ENCODE results near the gene AGPAT3.

AGPAT3 gene

DNA sequence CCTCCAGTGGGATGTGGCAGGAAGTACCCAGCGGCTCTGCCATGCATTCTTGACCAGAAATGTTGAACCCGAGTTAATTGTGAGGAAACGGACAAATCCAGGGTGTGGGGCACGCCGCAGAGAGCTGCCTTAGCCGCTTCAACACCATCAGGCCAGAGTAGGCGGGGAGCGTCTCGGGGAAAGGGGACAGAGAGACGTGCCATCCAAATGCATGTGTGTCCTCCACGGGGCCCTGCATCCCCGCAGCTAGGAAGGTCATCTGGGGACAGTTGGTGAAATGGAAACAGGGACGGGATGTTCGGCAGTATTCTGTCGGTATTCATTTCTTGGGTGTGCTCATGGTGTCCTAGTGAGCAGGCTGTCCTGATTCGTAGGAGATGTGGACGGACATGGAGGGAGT is 88.0 kb downstream of the AGPAT3 start:
- Histone ChIP-seq H3K36me3 (ENCODE audit: control insufficient read depth, insufficient read depth, low read length) (no peaks in the 10 kb centered on the region), H3K27me3 (ENCODE audit: control insufficient read depth, insufficient read depth, low read length) (no peaks in the 10 kb centered on the region), H3K4me3 (ENCODE audit: low read depth, low read length) (no peak overlapping the region), H3K9ac (ENCODE audit: low read depth, low read length) (no peak overlapping the region), H3K4me1 (ENCODE audit: control insufficient read depth, insufficient read depth, low read length) (no peaks in the 10 kb centered on the region), H3K9me3 (ENCODE audit: control insufficient read depth, insufficient read depth, low read length) (no peaks in the 10 kb centered on the region)

DNA sequence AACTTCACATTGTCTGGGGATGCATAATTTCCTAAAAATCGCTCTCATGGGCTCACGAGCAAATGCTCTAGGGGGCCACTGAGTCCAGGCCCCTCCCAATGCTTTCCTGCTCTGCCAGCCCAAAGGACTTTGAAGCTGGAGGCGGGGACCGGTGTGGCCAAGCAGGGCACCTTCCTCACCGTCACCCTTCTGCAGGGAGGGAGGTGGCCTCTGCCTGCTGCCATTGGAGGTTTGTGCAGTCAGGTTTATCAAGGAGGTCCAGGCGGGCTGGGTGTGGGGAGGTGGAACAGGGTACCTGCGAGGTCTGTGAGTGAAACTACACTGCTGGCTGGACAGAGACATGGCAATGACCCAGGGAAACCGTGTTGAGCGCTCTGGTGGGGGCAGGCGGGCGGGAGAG is 89.0 kb downstream of the AGPAT3 start:
- Histone ChIP-seq H3K9ac (ENCODE audit: low read depth, low read length) (no peak overlapping the region), H3K27me3 (ENCODE audit: control insufficient read depth, insufficient read depth, low read length) (no peaks in the 10 kb centered on the region)

GRCh38 chr21:43954896-43955295 is 89.9 kb downstream of the AGPAT3 start:
- Histone ChIP-seq H3K9me3 (ENCODE audit: control insufficient read depth, insufficient read depth, low read length) (no peaks in the 10 kb centered on the region), H3K36me3 (ENCODE audit: control insufficient read depth, insufficient read depth, low read length) (no peaks in the 10 kb centered on the region), H3K4me1 (ENCODE audit: control insufficient read depth, insufficient read depth, low read length) (no peaks in the 10 kb centered on the region), H3K9ac (ENCODE audit: low read depth, low read length) (no peak overlapping the region), H3K4me3 (ENCODE audit: low read depth, low read length) (no peak overlapping the region), H3K27me3 (ENCODE audit: control insufficient read depth, insufficient read depth, low read length) (no peaks in the 10 kb centered on the region)

More for the DNA sequence above, 89.0 kb downstream of the AGPAT3 start:
- H3K9me3 ChIP-seq (ENCODE audit: control insufficient read depth, insufficient read depth, low read length): no peaks in the 10 kb centered on the region
- H3K36me3 ChIP-seq (ENCODE audit: control insufficient read depth, insufficient read depth, low read length): no peaks in the 10 kb centered on the region
- H3K4me3 ChIP-seq (ENCODE audit: low read depth, low read length): no peak overlapping the region
- no peaks in the 10 kb centered on the region for H3K4me1 ChIP-seq (ENCODE audit: control insufficient read depth, insufficient read depth, low read length)

DNA sequence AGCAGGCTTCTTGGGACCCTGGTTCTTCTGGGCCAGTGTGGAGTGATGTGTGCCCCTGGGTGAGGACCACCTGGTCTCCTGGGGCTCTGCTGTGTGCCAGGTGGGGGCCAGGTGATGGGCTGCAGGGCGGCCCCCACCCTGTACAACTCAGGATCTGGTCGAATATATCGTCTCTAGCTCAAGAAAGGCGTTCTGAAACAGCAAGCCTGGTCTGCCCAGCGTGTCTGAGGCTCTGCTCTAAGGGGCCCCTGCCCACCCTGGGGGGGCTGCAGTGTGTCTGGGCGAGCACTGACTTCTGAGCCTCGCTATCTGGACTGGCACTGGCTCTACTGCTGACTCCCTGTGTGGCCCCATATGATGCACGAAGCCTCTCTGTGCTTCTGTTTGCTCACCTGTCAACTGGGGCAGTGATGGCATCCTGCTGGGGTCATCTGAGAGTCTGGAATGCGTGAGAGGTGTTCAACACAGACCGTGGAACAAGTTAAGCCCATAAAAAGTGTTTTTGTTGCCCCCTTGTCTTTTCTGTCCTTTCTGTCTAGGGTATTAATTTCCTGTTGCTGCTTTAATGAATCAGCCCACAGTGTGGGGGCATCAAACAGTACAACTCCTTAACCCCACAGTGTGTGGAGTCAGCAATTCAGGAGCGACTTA is 91.1 kb downstream of the AGPAT3 start:
- Histone ChIP-seq H3K36me3 (ENCODE audit: control insufficient read depth, insufficient read depth, low read length) (no peaks in the 10 kb centered on the region), H3K27me3 (ENCODE audit: control insufficient read depth, insufficient read depth, low read length) (no peaks in the 10 kb centered on the region), H3K4me1 (ENCODE audit: control insufficient read depth, insufficient read depth, low read length) (no peaks in the 10 kb centered on the region), H3K9me3 (ENCODE audit: control insufficient read depth, insufficient read depth, low read length) (no peaks in the 10 kb centered on the region), H3K4me3 (ENCODE audit: low read depth, low read length) (no peak overlapping the region), H3K9ac (ENCODE audit: low read depth, low read length) (no peak overlapping the region)

DNA sequence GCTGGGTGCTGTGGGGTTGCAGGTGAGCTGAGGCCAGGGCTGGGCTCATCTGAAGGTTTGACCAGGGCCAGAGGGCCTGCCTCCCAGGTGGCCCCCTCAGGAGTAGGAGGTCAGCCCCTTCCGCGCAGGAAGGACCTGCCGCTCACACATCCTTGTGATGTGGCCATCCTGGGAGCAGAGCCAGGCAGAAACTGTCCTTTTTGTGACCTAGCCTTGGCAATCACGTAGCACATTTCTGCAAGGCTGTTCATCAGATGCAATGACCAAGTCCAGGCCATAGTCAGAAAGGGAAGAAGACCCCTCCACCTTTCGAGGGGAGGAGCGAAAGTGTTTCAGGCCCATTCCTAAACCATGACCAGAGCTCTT is 91.6 kb downstream of the AGPAT3 start:
- Histone ChIP-seq H3K9me3 (ENCODE audit: control insufficient read depth, insufficient read depth, low read length) (no peaks in the 10 kb centered on the region), H3K9ac (ENCODE audit: low read depth, low read length) (no peak overlapping the region), H3K4me3 (ENCODE audit: low read depth, low read length) (no peak overlapping the region), H3K36me3 (ENCODE audit: control insufficient read depth, insufficient read depth, low read length) (no peaks in the 10 kb centered on the region), H3K27me3 (ENCODE audit: control insufficient read depth, insufficient read depth, low read length) (no peaks in the 10 kb centered on the region), H3K4me1 (ENCODE audit: control insufficient read depth, insufficient read depth, low read length) (no peaks in the 10 kb centered on the region)

GRCh38 chr21:43957128-43957571 is 92.1 kb downstream of the AGPAT3 start:
- no peaks in the 10 kb centered on the region for H3K4me1 ChIP-seq (ENCODE audit: control insufficient read depth, insufficient read depth, low read length)
- H3K27me3 ChIP-seq (ENCODE audit: control insufficient read depth, insufficient read depth, low read length): no peaks in the 10 kb centered on the region
- no peaks in the 10 kb centered on the region for H3K9me3 ChIP-seq (ENCODE audit: control insufficient read depth, insufficient read depth, low read length)
- no peak overlapping the region for H3K9ac ChIP-seq (ENCODE audit: low read depth, low read length)
- no peaks in the 10 kb centered on the region for H3K36me3 ChIP-seq (ENCODE audit: control insufficient read depth, insufficient read depth, low read length)
- H3K4me3 ChIP-seq (ENCODE audit: low read depth, low read length): no peak overlapping the region

DNA sequence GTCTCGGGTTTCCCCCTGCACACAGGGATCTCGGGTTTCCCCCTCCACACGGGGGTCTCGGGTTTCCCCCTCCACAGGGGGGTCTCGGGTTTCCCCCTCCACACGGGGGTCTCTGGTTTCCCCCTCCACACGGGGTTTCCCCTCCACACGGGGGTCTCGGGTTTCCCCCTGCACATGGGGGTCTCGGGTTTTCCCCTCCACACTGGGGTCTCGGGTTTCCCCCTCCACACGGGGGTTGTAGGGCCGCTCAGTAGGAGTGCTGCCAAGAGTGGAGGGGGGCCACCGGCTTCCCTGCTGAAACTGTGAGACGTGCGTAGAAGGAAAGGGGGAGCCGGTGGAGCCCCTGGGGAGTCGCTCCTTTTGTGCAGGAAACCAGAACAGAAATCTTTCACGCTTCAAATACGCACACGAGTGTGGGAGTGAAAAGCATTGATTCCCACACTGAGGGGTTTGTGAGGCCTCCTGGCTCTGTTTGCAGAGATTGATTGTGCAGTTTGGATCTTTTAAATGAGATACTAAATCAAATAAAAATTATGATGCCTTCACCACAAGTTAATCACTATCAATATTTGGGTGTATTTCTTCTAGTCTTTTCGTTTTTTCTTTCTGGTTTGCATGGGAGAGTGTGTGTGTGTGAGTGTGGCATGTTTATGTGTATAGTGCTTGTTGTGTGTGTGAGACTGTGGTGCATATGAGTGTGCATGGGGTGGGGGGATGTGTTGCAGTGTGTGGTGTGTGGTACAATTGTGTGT is 92.8 kb downstream of the AGPAT3 start:
- Histone ChIP-seq H3K4me1 (ENCODE audit: control insufficient read depth, insufficient read depth, low read length) (no peaks in the 10 kb centered on the region), H3K9me3 (ENCODE audit: control insufficient read depth, insufficient read depth, low read length) (no peaks in the 10 kb centered on the region), H3K27me3 (ENCODE audit: control insufficient read depth, insufficient read depth, low read length) (no peaks in the 10 kb centered on the region), H3K9ac (ENCODE audit: low read depth, low read length) (no peak overlapping the region), H3K36me3 (ENCODE audit: control insufficient read depth, insufficient read depth, low read length) (no peaks in the 10 kb centered on the region), H3K4me3 (ENCODE audit: low read depth, low read length) (no peak overlapping the region)

GRCh38 chr21:43958364-43959158 is 93.5 kb downstream of the AGPAT3 start:
- H3K4me3 ChIP-seq (ENCODE audit: low read depth, low read length): no peak overlapping the region
- no peaks in the 10 kb centered on the region for H3K36me3 ChIP-seq (ENCODE audit: control insufficient read depth, insufficient read depth, low read length)
- no peaks in the 10 kb centered on the region for H3K4me1 ChIP-seq (ENCODE audit: control insufficient read depth, insufficient read depth, low read length)
- no peaks in the 10 kb centered on the region for H3K9me3 ChIP-seq (ENCODE audit: control insufficient read depth, insufficient read depth, low read length)
- no peaks in the 10 kb centered on the region for H3K27me3 ChIP-seq (ENCODE audit: control insufficient read depth, insufficient read depth, low read length)
- H3K9ac ChIP-seq (ENCODE audit: low read depth, low read length): no peak overlapping the region

GRCh38 chr21:43959231-43960116 is 94.5 kb downstream of the AGPAT3 start:
- Histone ChIP-seq H3K4me3 (ENCODE audit: low read depth, low read length) (no peak overlapping the region), H3K36me3 (ENCODE audit: control insufficient read depth, insufficient read depth, low read length) (no peaks in the 10 kb centered on the region), H3K9me3 (ENCODE audit: control insufficient read depth, insufficient read depth, low read length) (no peaks in the 10 kb centered on the region), H3K9ac (ENCODE audit: low read depth, low read length) (no peak overlapping the region), H3K4me1 (ENCODE audit: control insufficient read depth, insufficient read depth, low read length) (no peaks in the 10 kb centered on the region), H3K27me3 (ENCODE audit: control insufficient read depth, insufficient read depth, low read length) (no peaks in the 10 kb centered on the region)

- no peaks in the 10 kb centered on the region for H3K9me3 ChIP-seq (ENCODE audit: control insufficient read depth, insufficient read depth, low read length)
- no peaks in the 10 kb centered on the region for H3K4me1 ChIP-seq (ENCODE audit: control insufficient read depth, insufficient read depth, low read length)
- H3K4me3 ChIP-seq (ENCODE audit: low read depth, low read length): no peak overlapping the region
- no peaks in the 10 kb centered on the region for H3K27me3 ChIP-seq (ENCODE audit: control insufficient read depth, insufficient read depth, low read length)
- H3K9ac ChIP-seq (ENCODE audit: low read depth, low read length): no peak overlapping the region
- H3K36me3 ChIP-seq (ENCODE audit: control insufficient read depth, insufficient read depth, low read length): no peaks in the 10 kb centered on the region
These were observed 96.4 kb downstream of the AGPAT3 start for GRCh38 chr21:43961382-43961909.

All from iPS-15b (cell line).